GM18867 (cell line): ENCODE results near the gene CGB3.

ENCODE experiments used
- ATAC-seq: cut with Tn5 transposase; IDR thresholded peaks from one replicate; pipeline ENCODE4 v1.9.1; 2021; ENCODE audit warnings: mild to moderate bottlenecking, moderate library complexity; ENCODE audit not compliant: unreplicated experiment

The CGB3 gene

GRCh38 chr19:48989701-48990291, 34.3 kb downstream of the CGB3 start:
- ATAC-seq: no peak

DNA sequence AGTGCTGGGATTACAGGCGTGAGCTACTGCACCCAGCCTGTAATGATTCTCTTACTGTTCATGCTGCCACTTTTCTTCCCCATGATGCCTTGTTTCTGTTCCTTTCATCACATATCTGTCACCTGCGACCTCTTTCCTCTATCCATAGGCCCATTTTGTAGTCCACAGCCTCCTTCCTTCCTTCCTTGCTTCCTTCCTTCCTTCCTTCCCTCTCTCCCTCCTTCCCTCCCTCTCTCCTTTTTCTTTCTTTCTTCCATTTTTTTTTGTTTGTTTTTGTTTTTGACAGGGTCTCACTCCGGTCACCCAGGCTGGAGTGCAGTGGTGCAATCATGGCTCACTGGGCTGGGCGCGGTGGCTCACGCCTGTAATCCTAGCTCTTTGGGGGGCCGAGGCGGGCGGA, 35.3 kb downstream of the CGB3 start:
- no peak for ATAC-seq

DNA sequence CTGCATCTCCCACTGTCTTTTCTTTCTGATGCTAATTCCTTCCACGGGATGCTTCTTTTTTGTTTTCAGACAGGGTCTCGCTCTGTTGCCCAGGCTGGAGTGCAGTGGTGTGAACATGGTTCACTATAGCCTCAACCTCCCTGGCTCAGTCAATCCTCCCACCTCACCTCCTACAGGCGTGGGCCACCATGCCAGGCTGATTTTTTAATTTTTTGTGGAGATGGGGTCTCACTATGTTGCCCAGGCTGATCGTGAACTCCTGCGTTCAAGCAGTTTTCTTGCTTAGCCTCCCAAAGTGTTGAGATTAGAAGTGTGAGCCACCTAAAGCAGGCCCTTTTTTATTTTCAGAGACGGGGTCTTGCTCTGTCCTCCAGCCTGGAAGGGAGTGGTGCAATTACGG, 35.8 kb downstream of the CGB3 start:
- no peak for ATAC-seq

DNA sequence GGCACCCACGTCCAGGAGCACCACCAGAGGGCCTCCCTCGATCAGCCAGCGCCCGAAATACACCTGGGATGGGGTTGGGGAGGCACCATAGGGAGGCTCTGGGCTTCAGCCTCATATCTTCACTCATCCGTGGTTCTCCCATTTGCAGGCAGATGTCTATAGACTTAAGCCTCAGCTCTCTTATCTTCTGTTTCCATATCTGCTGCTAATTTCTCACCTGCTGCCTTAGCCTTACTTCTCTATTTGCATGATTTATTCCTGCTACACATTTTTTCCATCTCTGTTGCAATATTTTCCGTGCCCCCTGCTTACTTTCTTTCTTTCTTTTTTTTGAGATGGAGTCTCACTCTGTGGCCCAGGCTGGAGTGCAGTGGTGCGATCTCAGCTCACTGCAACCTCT, 36.8 kb downstream of the CGB3 start:
- no peak for ATAC-seq

DNA sequence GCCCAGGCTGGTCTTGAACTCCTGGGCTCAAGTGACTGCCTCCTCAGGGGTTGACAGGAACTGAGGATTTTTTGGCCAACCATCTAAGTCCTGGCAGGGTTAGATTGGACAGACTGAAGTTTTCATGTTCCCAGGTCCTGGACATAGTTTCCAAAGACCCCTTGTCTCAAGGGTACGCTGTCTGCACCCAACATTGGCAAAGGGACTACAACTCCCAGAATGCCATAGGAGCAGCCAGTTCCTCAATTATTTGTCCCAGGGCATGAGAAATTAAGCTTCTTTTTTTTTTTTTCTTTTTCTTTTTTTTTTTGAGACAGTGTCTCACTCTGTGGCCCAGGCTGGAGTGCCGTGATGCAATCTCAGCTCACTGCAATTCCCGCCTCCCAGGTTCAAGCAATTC, 37.9 kb downstream of the CGB3 start:
- ATAC-seq: no peak

- no peak for ATAC-seq
These were observed 38.4 kb downstream of the CGB3 start for GRCh38 chr19:48985711-48986110.

DNA sequence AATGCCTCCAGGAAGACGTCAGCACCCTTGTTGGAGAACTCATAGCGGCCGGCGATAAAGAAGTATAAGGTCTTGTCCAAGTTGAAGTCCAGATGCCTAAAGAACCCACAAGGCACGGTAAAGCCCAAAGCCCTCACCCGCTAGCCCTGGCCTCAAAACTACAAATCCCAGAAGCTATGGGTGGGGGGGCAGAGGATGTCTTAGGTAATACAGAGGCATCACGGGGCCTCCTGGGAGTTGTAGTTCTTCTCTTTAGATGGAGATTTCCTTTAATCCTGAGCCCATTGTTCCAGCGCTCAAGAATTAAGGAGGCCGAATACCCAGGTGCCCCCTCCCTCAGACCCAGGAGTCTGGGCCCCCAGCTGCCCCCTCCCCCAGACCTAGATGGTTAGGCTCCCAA, 41.9 kb downstream of the CGB3 start:
- no peak for ATAC-seq

DNA sequence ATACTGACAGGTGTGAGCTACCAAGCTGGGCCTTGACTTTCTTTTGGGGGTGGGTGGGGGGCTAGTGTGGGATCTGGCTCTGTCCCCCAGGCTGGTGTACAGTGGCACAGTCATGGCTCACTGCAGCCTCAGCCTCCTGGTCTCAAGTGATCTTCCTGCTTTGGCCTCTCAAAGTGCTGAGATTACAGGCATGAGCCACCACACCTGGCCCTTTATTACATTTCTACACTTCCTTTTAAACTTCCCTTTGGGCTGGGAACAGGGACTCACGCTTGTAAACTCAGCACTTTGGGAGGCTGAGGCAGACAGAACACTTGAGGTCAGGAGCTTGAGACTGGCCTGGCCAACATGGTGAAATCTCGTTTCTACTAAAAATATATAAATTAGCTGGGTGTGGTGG, 47.1 kb downstream of the CGB3 start:
- no peak for ATAC-seq

DNA sequence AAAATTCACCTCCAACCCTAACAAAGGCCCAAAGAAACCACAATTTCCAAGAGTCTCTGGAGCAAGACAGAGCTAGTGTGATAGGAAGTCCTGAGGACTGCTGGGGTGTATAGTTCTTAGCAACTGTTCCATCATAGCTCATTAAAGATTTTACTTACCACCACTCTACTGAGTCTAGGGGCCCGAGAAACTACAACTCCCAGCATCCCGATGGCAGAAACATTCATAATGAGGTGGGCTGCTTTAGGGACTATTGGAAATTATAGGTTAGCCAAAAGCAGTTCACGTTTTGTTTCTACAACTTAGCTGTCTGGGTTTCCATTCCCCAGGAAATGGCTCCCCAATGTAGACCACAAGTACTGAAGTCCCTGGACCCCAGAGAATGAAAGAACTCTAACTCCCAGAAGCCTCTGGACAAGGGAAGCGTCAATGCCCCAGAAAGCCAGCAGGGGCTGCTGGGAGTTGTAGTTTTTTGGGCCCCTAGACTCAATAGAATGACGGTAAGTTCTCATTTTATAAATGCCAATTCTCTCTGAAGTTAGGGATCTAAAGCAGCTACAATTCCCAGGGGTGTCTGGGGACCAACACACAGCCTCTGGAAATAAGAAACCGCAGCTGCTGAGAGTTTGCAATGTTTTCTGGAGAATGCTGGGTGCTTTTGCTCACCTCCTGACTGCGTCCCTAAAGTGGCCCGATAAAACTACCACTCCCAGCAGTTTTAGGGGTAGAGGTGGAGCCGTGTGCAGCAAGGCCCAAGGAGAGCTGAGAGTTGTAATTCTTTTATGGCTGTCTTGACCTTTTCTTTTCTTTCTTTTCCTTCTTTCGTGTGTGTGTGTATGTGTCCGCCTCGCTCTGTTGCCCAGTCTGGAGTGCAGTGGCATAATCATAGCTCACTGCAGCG, 47.9 kb downstream of the CGB3 start:
- ATAC-seq: no peak
